ENCODE data around the gene TCN1.
A peak's percentile ranks its signal among the peaks of the same experiment; 100 is the strongest.
"Not testable (repeated sequence)": the region's sequence is repeated elsewhere in the genome, so short reads cannot be mapped to it uniquely, and the experiment has no call there.

Gene TCN1

DNA sequence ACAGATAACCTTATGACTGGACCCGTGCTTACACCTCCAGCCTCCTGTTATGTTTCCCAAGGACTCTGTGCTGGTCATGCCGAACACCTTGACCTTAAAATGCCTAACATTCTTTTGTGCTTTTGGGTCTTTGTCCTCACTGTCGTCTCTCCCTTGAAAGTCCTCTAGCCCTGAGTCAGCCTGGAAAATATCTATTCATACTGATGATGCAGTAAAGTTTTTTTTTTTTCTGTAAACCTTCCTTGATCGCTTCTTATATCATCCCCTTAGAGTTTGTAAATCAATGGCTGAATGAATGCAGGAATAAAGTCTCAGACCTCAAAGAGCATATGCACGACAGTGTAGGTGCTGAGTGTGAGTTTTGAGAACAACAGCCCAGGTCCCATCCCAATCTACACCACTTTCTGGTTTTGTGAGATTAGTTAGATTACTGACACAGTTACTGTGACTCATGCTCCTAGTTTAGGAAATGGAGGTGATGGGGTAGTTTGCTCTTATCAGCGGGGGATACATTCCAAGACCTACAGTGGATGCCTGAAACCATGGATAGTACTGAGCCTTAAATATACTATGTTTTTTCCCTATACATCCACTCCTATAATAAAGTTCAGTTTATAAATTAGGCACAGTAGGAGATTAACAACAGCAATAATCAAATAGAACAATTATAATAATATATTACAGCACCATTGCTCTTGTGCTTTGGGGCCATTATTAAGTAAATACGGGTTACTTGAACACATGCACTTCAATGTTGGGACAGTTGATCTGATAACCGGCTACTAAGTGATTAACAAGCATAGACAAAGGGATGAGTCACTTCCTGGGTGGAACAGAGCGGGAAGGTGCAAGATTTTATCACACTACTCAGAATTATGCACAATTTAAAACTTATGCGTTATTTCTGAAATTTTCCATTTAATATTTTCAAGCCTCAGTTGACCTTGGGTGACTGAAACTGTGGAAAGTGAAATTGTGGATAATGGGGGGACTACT is 8.6 kb downstream of the TCN1 start:
- DNase-seq: no peak

DNA sequence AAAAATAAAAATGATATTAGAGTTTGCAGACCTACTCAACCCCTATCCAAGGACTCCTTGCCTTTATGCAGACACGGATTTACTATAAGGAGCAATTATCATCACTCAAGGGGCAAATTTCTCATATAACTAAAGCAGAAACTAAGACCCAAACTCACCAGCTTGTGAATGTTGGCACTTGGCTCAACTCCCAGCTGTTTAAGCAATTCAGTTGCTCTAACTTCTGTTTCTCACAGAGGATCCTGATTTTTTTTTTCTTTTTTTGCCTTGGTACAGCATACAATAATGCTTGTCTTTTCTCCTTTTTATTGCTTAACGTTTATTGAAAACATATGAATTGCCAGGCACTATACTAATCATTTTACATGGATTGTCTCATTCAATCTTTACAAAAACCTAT is 11.4 kb downstream of the TCN1 start:
- no peak for DNase-seq

DNA sequence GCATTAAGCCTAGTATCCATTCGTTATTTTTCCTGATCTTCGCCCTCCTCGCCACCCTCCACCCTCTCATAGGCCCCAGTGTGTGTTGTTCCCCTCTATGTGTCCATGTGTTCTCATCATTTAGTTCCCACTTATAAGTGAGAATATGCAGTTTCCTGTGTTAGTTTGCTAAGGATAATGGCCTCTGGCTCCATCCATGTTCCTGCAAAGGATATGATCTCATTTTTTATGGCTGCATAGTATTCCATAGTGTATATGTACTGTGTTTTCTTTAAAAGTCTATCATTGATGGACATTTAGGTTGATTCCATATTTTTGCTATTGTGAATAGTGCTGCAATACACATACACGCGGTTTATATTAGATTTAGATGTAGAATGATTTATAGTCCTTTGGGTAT is 14.9 kb downstream of the TCN1 start:
- DNase-seq: not testable (repeated sequence)

DNA sequence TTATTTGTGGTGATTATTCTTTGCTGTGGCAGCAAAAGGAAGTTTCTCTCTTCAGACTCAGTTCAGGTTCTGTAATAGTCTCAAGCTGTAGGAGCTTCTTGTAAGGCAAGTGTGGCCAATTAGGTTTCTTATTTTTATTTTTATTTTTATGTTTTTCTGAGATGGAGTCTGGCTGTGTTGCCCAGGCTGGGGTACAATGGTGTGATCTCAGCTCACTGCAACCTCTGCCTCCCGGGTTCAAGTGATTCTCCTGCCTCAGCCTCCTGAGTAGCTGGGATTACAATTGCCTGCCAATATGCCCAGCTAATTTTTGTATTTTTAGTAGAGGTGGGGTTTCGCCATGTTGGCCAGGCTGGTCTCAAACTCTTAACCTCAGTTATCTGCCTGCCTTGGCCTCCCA is 16.7 kb downstream of the TCN1 start:
- not testable (repeated sequence) for DNase-seq

DNA sequence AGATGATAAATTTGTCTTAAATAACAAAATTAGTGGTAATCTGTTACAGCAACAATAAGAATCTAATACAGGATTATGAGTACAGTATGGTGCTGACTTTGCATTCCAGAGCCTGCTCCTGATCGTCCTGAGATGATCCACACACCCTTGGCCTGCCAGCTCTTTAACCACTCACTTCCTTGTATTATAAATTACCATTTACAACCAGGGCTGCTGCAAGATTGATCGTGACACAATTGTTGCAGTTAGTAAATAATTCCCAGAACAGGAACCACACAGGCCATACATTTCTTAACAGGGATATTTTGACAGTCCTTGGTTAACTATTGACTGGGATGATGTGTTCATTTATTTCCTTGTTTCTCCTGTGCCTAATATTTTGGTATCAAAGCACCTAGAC is 17.2 kb downstream of the TCN1 start:
- no peak for DNase-seq

DNA sequence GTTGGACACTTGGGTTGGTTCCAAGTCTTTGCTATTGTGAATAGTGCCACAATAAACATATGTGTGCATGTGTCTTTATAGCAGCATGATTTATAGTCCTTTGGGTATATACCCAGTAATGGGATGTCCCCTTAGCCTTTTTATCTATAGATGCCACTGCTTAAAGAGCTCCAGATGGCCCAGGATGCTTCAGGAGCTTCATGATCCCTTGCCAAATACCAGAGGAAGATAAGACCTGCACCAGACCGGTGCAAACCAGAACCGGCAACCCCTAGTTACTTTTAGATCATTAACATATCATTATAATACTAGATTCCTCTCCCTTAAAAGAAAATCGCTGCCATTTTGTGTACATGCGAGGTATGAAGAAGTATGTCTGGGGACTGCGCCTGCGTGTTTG is 17.8 kb downstream of the TCN1 start:
- not testable (repeated sequence) for DNase-seq

DNA sequence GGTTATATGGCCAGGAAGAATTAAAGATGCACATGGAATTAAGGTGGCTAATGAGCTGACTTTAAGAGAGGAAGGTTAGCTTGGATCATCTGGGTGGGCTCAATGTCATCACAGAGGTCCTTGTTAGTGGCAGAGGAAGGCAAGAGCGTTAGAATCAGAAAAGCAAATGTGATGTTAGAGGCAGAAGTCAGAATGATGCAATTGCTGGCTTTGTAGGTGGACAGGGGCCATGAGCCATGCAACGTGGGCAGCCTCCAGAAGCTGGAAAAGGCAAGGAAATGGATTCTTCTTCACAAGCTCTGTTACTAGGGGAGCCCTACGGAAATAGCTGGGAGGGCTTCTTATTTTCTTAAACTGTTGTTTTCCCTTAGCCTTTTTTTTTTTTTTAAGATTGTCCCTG is 18.7 kb downstream of the TCN1 start:
- DNase-seq: no peak

DNA sequence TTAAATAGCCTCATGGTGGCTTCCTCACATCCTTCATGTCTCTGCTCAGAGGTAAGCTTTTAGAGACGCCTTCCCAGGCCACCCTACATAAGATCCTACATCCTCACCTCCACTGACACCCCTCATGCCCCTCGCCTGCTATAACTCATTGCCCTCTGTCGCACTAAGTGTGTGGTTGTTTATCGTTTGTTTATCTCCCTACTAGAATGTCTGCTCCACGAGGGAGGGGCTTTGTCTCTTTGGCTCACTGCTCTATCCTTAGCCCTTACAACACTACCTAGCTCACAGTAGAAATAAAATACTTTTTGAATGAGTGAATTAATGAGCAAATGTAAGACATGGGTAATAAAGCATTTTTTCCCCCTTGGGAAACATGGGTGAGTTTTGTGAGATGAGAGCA is 19.7 kb downstream of the TCN1 start:
- DNase-seq: no peak

DNA sequence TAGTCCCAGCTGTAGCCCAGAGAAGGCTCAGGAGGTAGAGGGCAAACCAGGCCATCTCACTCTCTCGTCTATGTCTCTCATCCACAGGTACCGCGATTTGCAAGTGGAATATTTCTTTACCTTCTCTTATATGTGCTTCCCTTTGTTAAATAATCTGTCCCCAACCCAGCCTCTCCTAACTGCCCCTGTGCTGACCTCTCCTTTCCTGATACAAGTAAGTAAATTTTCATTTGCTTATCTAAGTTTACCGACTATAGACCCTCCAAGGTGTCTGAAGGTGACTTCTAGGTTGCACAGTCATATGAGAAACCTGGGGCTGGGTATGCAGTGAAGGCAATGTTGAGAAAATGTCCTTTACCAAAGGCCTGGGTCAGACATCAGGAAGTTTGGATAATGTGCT is 20.9 kb downstream of the TCN1 start, which contains the start of gene CBLIF:
CBLIF (minus strand) TSS at position 101 of the 400 bp plus-strand sequence; CDS start at position 55, 46 bp downstream.
- no peak for DNase-seq

DNA sequence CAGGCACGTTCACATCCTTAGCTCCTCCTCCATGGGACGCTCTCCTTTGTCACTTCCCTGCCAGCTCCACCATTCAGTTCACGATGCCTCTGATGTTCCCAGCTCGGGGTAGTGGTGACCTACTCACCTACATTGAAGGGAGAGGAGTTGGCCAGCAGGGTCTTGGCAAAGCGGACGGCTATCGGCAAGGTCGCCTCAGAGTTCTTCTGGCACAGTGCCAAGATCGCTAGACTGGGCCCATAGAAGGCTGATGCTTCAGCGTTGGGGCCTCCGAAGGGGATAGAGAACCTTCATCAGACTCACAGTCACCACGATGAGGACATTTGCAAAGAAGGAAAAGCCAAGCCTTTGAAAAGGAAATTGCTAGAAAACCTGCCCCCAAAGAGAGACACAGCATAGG is 24.0 kb downstream of the TCN1 start:
- no peak for DNase-seq

DNA sequence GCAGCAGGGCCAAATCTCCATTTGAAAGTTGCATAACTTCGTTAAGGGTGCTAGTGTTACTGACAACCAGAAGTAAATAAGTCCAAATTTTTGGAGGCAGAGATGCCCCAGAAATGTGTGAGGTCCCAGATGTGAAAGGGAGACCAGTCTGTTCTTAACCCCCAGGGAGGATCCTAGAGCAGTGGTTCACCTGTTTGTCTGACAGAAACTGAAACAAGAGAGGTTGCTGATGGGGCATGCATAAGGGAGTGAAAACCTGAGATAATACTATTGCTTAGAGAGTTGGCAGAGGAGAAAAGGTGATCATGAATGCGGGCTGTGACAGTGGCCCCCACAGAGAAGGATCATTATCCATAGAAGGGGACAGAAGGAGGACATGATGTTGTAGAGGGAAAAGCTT is 24.8 kb downstream of the TCN1 start:
- no peak for DNase-seq

DNA sequence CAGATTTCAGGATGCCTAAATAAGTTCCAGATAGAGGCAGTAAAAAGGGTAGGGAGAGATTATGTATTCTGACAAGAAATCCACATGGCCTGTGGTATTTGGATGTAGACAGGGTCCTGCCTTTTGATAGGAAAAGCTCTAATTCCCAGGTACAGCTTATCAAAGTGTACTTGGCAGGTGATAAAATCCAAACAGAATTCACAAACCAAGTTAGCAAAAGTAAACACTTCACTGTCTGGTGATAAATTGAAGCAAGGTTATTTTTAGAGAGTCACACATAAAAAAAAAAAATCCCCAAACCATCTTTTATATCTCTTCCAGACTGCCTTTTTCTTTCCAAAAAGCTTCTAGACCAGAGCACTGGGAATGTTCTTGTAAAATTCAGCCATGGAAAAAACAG is 26.7 kb downstream of the TCN1 start:
- DNase-seq: no peak

DNA sequence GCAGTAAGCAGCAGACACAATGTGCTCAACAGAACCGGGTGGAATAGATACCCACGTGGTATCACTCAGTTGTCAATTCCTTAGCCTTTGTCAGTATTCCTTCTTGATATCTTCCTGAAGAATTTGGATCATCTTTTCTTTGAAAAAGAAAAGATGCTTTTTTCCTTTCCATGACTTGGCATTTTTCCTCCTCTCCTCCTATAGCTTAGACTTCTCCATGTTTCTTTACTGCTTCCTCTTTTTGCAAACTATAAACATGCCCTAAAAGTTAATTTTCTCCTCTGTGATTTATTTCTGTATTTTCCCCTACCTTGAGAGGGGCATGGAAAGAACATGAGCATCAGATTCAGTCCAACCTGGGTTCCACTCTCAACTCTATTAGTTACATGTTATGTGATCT is 32.7 kb downstream of the TCN1 start:
- no peak for DNase-seq

DNA sequence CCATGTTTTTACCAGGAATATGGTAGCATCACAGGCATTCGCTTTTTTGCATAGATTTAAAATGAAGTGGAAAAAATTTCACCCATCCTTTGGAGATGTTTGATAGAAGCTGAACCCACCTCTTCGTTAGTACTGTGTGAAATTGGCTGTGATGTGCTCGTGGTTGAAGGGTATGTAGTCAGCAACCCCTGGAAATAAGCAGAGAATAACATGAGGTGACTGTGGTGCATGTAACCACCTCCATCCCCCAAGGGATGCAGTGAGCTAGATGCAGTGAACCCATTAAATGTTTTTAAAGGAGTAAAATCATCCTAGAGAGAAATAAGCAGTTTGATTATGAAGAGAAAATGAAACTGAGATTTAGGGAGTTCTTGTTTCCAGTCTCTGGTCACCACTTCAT is 36.9 kb downstream of the TCN1 start:
- DNase-seq: no peak

DNA sequence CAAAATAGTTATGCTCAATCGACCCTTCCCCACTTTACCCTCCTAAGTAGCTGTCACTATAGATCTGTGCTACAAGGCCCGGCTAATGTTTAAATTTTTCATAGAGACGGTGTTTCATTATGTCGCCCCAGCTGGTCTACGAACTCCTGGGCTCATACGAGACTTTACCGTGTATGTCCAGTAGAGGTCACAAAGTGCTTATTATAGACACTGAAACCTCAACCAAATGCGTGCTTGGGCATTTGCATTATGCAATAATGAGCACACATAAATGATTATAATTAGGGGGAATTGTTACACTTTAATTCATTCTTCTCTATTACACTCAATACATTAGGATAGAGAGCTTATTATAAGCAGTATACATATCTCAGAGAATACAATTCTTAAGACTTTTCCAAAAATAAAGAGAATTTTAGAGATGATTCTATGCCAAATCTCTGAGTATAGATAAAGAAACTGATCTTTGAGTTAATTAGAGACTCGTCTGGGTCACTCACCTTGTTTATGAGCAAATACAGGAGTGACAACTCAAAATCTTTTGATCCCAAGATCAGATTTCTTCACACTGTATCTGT is 43.2 kb downstream of the TCN1 start:
- no peak for DNase-seq

DNA sequence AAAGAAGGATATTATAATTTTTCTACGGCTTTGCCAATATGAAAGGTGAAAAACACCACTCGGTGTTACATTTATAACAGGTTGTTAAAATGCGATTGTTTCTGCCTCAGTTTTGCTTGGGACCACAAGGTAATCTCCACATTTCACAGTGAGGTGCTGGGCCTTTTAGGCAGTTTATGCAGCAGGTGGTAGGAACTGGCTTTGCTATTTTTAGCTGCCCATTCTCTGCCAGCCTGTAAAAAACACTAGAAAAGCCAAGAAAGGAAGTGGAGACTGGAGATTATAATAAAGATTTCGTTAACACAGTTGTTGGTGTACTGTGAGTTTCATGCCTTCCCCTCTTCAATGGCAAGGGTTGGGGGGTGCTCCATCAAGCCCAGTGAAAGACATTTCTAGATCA is 47.7 kb downstream of the TCN1 start:
- DNase-seq: no peak

DNA sequence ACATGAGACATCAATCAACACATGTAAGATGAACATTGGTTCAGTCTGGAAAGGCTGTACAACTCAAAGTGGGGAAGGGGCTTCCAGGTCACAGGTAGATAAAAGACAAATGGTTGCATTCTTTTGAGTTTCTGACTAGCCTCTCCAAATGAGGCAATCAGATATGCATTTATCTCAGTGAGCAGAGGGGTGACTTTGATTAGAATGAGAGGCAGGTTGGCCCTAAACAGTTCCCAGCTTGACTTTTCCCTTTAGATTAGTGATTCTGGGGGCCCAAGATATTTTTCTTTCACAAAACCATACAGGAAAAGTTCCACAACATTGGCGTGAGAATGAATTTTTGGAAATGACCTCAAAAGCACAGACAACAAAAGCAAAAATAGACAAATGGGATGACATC is 49.9 kb downstream of the TCN1 start:
- DNase-seq: not testable (repeated sequence)

DNA sequence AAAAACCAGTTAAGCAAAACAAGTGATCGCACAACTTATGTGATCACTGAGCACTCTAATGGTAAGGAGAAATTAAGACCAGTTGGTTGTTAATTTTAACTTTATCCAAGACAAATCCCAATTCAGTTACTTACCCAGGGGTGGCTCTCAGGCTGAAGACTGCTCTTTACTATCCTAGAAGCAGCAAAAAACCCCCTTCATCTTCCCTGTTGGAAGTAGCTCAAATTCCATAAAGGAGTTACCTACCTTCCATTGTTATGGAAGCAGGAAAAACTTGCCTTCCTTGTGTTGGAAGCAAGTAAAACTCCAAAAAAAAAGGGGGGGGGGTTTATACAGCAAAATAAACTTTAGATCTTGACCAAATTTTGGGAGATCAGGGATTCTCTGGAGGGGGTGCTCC is 50.5 kb downstream of the TCN1 start:
- DNase-seq: no peak

DNA sequence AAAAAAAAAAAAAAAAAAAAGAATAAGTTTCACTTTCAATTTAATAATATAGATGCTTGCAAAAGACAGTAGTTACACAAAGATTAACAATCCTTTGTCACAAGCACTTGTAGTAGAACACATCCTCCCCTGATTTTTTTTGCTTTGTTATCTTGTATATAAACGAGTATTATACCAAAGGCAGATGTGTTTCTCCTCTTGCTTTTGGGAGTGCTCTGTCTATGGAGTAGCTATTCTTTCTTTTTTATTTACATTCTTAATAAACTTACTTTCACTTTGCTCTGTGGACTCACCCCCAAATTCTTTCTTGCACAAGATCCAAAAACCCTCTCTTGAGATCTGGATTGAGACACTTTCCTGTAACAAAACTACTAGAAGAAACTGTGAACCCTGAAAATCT is 52.3 kb downstream of the TCN1 start:
- no peak for DNase-seq

DNA sequence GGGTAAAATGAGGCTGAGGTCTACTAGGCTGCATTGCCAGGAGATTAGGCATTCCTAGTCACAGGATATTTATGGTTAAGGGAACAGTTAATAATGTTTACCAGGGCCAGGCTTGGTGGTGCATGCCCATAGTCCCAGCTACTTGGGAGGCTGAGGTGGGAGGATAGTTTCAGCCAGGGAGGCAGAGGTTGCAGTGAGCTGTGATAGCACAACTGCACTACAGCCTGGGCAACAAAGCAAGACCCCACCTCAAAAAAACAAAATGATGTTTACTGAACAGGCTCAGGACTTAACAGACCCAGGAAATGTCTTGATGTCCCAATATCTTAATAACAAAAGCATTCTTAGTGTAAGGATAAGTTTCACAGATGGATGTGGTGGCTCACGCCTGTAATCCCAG is 52.9 kb downstream of the TCN1 start:
- DNase-seq: no peak

DNA sequence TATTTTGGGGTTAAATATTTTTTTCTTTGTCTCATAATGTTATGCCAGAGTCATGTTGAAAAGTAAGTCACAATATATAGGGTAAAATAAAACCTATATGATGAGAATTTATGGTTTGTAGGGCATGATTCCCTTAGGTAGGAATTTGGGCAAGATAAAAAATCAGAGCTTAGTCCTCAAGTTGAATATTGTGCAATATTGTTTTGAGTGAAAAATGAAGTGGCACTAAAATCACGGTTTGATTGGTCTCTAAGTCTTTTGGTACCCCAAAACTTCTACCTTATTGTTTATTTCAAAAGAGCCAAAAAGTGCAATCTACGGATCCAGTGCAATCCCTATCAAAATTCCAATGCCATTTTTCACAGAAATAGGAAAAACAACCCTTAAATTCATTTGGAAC is 54.1 kb downstream of the TCN1 start:
- no peak for DNase-seq

DNA sequence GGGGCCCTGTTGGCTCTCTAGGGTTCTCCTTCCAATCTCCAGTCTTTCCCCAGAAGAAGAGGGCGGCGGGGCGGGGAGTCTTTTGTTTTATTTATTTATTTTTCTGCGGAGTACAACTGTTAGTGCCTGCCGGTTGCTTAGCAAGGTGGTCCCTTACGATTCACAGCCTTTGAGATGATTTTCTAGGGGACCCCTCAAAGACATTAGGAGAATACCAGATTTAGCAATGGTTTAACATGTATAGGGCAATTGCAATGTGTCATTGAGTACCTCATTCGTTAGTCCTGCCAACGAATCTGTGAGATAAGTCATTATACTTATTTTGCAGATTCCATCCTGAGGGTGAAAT is 55.4 kb downstream of the TCN1 start:
- no peak for DNase-seq

DNA sequence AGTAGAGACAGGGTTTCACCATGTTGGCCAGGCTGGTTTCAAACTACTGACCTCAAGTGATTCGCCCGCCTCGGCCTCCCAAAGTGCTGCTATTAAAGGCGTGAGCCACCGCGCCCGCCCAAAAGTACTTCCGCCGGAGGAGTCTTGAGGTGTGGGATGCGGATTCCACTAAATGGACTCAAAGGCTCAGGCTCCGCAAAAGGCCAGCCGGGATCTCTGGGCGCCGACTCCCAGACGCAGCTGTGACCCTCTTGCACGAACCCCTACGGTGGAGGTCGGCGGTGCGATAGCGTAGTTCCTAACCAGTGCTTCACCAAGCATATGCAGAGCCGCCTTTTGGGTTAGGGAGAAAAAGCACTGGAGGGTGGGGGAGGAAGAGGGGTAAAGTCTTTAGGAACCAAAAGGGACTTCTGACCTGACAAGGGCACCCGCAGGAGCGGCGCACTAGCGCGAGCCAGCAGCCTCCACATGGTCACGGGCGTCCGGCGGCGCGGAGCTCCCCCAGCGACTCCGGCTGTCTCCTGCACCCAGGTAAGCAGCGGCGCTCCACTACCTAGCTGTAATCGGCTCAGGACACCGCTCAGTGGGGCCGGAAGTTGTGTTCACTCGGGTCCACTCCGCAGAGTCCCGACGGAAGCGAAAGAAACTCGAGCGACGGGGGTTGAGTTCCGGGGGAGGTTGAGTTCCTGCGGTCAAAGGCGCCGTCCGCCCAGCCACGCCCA is 55.9 kb downstream of the TCN1 start, which contains the start of gene MRPL16:
MRPL16 (minus strand) TSS at position 590 of the 722 bp plus-strand sequence; CDS start at position 470, 120 bp downstream.
- DNase-seq: peak; percentile 84
